Common myeloid progenitor, CD34-positive (primary cell): ENCODE results near the gene PDE4D.
"Not testable (repeated sequence)": the region's sequence is repeated elsewhere in the genome, so short reads cannot be mapped to it uniquely, and the experiment has no call there.

Experiments used
- CTCF ChIA-PET: fragments of 350-600 bp; sonication (Branson Sonifier 250); formaldehyde crosslinking; loops from one replicate; lab custom pipeline; 2021; ENCODE audit warnings: antibody characterized with exemption; lab: Charles Lee
- POLR2A ChIA-PET: fragments of 350-600 bp; sonication (Branson Sonifier 250); formaldehyde crosslinking; loops from one replicate; lab custom pipeline; 2021; ENCODE audit warnings: antibody characterized with exemption; lab: Charles Lee
- DNase-seq, 3 donors: peaks; one replicate each; pipeline versions ENCODE4 v3.0.0 to v3.0.0-alpha.2; 2013
- H3K27ac ChIP-seq, 2 experiments: 1 replicate in 1 of 2; 2 replicates in 1 of 2; pipeline ENCODE4 v1.7.0; 2013; ENCODE audit warnings: inconsistent platforms in 2 of 2, low read length in 2 of 2, mild to moderate bottlenecking in 2 of 2, low read depth in 1 of 2, moderate library complexity in 1 of 2; ENCODE audit not compliant: severe bottlenecking in 2 of 2, insufficient read depth in 1 of 2, poor library complexity in 1 of 2
- H3K27me3 ChIP-seq, 5 experiments: replicated peaks in 2 of 5; 1 replicate in 3 of 5; 2 replicates in 2 of 5; pipeline versions ENCODE4 v1.6.1 to v1.7.0; 2013; ENCODE audit warnings: low read length in 4 of 5, mild to moderate bottlenecking in 2 of 5, moderate library complexity in 2 of 5, inconsistent platforms in 1 of 5; ENCODE audit not compliant: insufficient read depth in 5 of 5, control insufficient read depth in 4 of 5
- H3K36me3 ChIP-seq, 4 experiments: 1 replicate in 2 of 4; 2 replicates in 2 of 4; pipeline versions ENCODE4 v1.6.1 to v1.7.0; 2013; ENCODE audit warnings: low read length in 3 of 4, control low read depth in 1 of 4, mild to moderate bottlenecking in 1 of 4; ENCODE audit not compliant: control insufficient read depth in 4 of 4, insufficient read depth in 4 of 4
- H3K4me1 ChIP-seq, 4 experiments: 1 replicate in 3 of 4; 2 replicates in 1 of 4; pipeline versions ENCODE4 v1.6.1 to v1.7.1; 2013; ENCODE audit warnings: low read length in 3 of 4, mild to moderate bottlenecking in 3 of 4, control low read depth in 1 of 4, inconsistent platforms in 1 of 4, moderate library complexity in 1 of 4; ENCODE audit not compliant: control insufficient read depth in 4 of 4, insufficient read depth in 4 of 4; ENCODE audit errors: control extremely low read depth in 1 of 4
- H3K4me3 ChIP-seq, 7 experiments: 1 replicate in 4 of 7; 2 replicates in 3 of 7; pipeline versions ENCODE4 v1.5.1 to v1.7.0; 2013; ENCODE audit warnings: mild to moderate bottlenecking in 7 of 7, low read length in 6 of 7, moderate library complexity in 6 of 7, inconsistent platforms in 2 of 7, low read depth in 2 of 7, control low read depth in 1 of 7; ENCODE audit not compliant: insufficient read depth in 4 of 7, control insufficient read depth in 1 of 7; ENCODE audit errors: extremely low read depth in 1 of 7
- H3K9me3 ChIP-seq, 5 experiments: 1 replicate in 4 of 5; 2 replicates in 1 of 5; pipeline versions ENCODE4 v1.6.1 to v1.7.1; 2013; ENCODE audit warnings: low read length in 4 of 5, mild to moderate bottlenecking in 2 of 5, inconsistent platforms in 1 of 5, low read depth in 1 of 5, moderate library complexity in 1 of 5; ENCODE audit not compliant: control insufficient read depth in 4 of 5, insufficient read depth in 2 of 5; ENCODE audit errors: control extremely low read depth in 1 of 5
- WGBS: methylation state at CpG from one replicate; pipeline ENCODE4 v1.1.5; 2013; ENCODE audit not compliant: insufficient coverage; 5-methylcytosine and 5-hydroxymethylcytosine counted together

PDE4D gene

GRCh38 chr5:59317023-59317773, 576.3 kb downstream of the PDE4D start:
- Histone ChIP-seq H3K9me3 (no peaks in the 10 kb centered on the region), H3K36me3 (no peaks in the 10 kb centered on the region), H3K27me3 (no peaks in the 10 kb centered on the region), H3K27ac (no peak overlapping the region), H3K4me3 (no peak overlapping the region), H3K4me1 (no peaks in the 10 kb centered on the region)
- ChIA-PET CTCF (interaction anchor here (0.6 to 1.2 kb wide), 3 partner anchors 19 to 1849 kb away, joined by 3 read pairs; no protein-coding TSS in a partner anchor), POLR2A (no interaction called here)
- DNase-seq: peak in 1 of 3 donors; percentile 3
- WGBS: 94% methylated on average over 2 of the region's 6 CpGs

DNA sequence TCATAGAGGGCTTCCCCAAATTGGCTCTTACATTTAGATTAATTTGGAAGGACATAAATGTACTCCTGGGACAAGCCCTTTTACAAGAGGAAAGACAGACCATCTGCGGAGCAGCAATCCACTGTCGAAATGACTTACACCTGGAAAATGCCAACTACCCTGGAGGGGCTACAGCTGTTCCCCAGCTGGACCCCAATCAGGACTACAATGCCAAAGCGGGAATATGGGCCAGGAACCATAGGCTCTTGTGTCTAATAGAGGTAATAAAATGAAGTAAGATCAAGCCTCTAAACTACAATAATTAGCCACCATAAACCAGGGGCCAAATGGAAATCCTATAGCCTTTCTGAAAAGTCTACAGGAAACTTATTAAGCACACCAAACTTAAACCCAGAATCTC, 581.3 kb downstream of the PDE4D start:
- H3K9me3 ChIP-seq: peaks cover 0 to 5% (median 0%) of the 10 kb centered on the region in 5 experiments
- H3K27ac ChIP-seq: no peak overlapping the region
- H3K27me3 ChIP-seq: no peaks in the 10 kb centered on the region
- DNase-seq: no peak
- 100% methylated on average over 2 of the region's 3 CpGs for WGBS
- no peak overlapping the region for H3K4me3 ChIP-seq
- CTCF ChIA-PET: interaction anchor here (0.7 kb wide), 1 partner anchor 34 kb away, joined by 3 read pairs; no protein-coding TSS in a partner anchor
- H3K36me3 ChIP-seq: no peaks in the 10 kb centered on the region
- no peaks in the 10 kb centered on the region for H3K4me1 ChIP-seq
- POLR2A ChIA-PET: no interaction called here

DNA sequence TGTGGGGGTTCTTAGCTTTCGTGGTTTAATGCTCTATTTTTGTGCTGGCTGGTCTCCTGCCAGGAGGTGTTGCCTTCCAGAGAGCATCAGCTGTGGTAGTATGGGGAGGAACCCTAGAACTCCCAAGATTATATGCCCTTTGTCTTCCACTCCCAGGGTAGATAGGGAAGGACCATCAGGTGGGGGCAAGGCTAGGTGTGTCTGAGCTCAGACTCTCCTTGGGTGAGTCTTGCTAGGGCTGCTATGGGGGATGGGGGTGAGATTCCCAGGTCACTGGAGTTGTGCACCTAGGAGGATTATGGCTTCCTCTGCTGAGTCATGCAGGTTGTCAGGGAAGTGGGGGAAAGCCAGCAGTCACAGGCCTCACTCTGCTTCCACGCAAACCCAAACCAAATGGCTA, 584.8 kb downstream of the PDE4D start:
- H3K27ac ChIP-seq, POLR2A ChIA-PET, H3K4me3 ChIP-seq, H3K36me3 ChIP-seq, DNase-seq, H3K4me1 ChIP-seq, H3K9me3 ChIP-seq, H3K27me3 ChIP-seq: not testable (repeated sequence)
- CTCF ChIA-PET: interaction anchor here (1.0 kb wide), 1 partner anchor 36 kb away, joined by 3 read pairs; no protein-coding TSS in a partner anchor
- WGBS: 100% methylated on average over 1 of the region's 2 CpGs

DNA sequence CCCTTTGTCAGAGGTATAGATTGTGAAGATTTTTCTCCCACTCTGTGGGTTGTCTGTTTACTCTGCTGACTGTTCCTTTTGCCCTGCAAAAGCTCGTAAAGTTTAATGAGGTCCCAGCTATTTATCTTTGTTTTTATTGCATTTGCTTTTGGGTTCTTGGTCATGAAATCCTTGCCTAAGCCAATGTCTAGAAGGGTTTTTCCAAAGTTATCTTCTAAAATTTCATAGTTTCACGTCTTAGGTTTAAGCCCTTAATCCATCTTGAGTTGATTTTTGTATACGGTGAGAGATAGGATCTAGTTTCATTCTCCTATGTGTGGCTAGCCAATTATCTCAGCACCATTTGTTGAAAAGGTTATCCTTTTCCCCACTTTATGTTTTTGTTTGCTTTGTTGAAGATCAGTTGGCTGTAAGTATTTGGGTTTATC, 590.2 kb downstream of the PDE4D start:
- H3K9me3 ChIP-seq, H3K36me3 ChIP-seq, H3K4me1 ChIP-seq, H3K27me3 ChIP-seq, POLR2A ChIA-PET, H3K27ac ChIP-seq, DNase-seq, CTCF ChIA-PET, H3K4me3 ChIP-seq: not testable (repeated sequence)
- WGBS: 80% methylated on average over 1 of the region's 3 CpGs

DNA sequence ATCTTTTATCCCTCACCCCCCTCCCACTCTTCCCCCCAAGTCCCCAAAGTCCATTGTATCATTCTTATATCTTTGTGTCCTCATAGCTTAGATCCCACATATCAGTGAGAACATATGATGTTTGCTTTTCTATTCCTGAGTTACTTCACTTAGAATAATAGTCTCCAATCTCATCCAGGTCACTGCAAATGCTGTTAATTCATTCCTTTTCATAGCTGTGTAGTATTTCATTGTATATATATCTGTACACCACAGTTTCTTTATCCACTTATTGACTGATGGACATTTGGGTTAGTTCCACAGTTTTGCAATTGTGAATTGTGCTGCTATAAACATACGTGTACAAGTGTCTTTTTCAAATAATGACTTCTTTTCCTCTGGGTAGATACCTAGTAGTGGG, 591.0 kb downstream of the PDE4D start:
- DNase-seq, H3K27me3 ChIP-seq, H3K36me3 ChIP-seq, H3K27ac ChIP-seq, POLR2A ChIA-PET, H3K9me3 ChIP-seq, H3K4me3 ChIP-seq, H3K4me1 ChIP-seq: not testable (repeated sequence)
- WGBS: no CpG with 5 or more reads among the region's 1 CpG
- CTCF ChIA-PET: interaction anchor here (0.7 to 1.4 kb wide), 2 partner anchors 14 to 49 kb away, joined by 3 to 4 read pairs; no protein-coding TSS in a partner anchor

DNA sequence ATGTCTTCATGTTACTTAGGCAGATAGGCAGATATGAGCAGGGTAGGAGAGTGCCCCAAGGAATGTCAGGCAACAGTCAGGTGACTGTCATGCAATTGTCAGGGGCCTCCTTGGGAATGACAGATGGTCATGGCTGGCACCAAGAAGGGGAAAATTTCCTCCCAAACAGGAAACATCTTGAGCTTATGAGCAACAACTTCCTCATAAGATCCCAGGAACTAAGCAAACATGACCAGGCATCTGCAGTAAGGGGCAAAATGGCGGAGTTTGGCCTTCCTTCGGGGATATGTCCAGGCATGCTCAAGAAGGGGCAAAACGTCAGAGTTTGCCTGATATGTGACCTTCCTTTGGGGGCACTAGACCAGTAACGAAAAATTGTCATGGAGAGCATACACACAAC, 591.8 kb downstream of the PDE4D start:
- 69% methylated on average over 3 of the region's 4 CpGs for WGBS
- peak in 2 of 3 donors; percentile 13 to 37 for DNase-seq
- Histone ChIP-seq H3K27me3 (no peaks in the 10 kb centered on the region), H3K4me3 (no peak overlapping the region), H3K4me1 (peaks cover 0 to 15% (median 2%) of the 10 kb centered on the region in 4 experiments), H3K27ac (no peak overlapping the region), H3K36me3 (no peaks in the 10 kb centered on the region), H3K9me3 (peaks cover 0 to 4% (median 0%) of the 10 kb centered on the region in 5 experiments)
- POLR2A ChIA-PET: interaction anchor here (0.8 kb wide), 1 partner anchor 786 kb away, joined by 4 read pairs; no protein-coding TSS in a partner anchor
- CTCF ChIA-PET: interaction anchor here (1.4 kb wide), 1 partner anchor 14 kb away, joined by 4 read pairs; no protein-coding TSS in a partner anchor

DNA sequence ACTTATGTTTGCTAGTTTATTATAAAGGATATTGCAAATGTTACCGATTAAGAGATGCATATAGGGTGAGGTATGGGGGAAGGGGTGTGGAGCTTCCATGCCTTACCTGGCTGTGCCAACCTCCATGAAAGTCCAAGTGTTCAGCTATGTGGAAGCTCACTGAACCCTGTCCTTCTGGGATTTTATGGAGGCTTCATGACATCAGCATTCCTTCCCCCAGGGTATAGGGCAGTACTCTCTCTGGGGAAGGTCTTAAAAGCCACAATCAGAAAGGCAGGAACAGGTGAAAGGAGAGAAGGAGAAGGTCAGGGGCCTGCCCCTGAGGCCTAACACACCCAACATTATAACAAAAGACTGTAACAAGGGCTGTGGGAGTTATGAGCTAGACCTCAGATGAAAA, 592.6 kb downstream of the PDE4D start:
- DNase-seq: no peak
- peak overlapping the region in 1 of 7 experiments; percentile 13 for H3K4me3 ChIP-seq
- POLR2A ChIA-PET: no interaction called here
- no peaks in the 10 kb centered on the region for H3K27me3 ChIP-seq
- no peaks in the 10 kb centered on the region for H3K36me3 ChIP-seq
- H3K9me3 ChIP-seq: peaks cover 0 to under 1% (median 0%) of the 10 kb centered on the region in 5 experiments
- no peak overlapping the region for H3K27ac ChIP-seq
- CTCF ChIA-PET: no interaction called here
- WGBS: 100% methylated on average over 1 of the region's 1 CpG
- peaks cover 2 to 18% (median 3%) of the 10 kb centered on the region in 4 experiments for H3K4me1 ChIP-seq
